ENCODE results near the gene AQP1.

AQP1 gene

GRCh38 chr7:30907527-30908267 is 4.0 kb upstream of the AQP1 start:
- no peak for DNase-seq

GRCh38 chr7:30908681-30909080 is 3.0 kb upstream of the AQP1 start:
- DNase-seq, result no peak

GRCh38 chr7:30909431-30909830 is 2.2 kb upstream of the AQP1 start:
- no peak for DNase-seq

GRCh38 chr7:30910411-30911073 is 1.1 kb upstream of the AQP1 start:
- DNase-seq, result no peak

GRCh38 chr7:30911133-30911532 is 520 bp upstream of the AQP1 start:
- DNase-seq, result no peak

- no peak for DNase-seq
Measured at GRCh38 chr7:30912021-30912730, 523 bp downstream of the AQP1 start.

GRCh38 chr7:30912731-30912985 is 1.0 kb downstream of the AQP1 start:
- no peak for DNase-seq

GRCh38 chr7:30912986-30913811 is 1.5 kb downstream of the AQP1 start:
- DNase-seq, result no peak

- no peak for DNase-seq
Measured at GRCh38 chr7:30913821-30914515, 2.3 kb downstream of the AQP1 start.

- DNase-seq, result no peak
Measured at GRCh38 chr7:30914596-30914995, 2.9 kb downstream of the AQP1 start.

GRCh38 chr7:30915005-30915601 is 3.5 kb downstream of the AQP1 start:
- DNase-seq, result no peak

- DNase-seq, result no peak
Measured at GRCh38 chr7:30915751-30916150, 4.1 kb downstream of the AQP1 start.

GRCh38 chr7:30916255-30916654 is 4.6 kb downstream of the AQP1 start:
- DNase-seq, result no peak

- no peak for DNase-seq
Measured at GRCh38 chr7:30916767-30917166, 5.1 kb downstream of the AQP1 start.

GRCh38 chr7:30917216-30917893 is 5.7 kb downstream of the AQP1 start:
- DNase-seq, result no peak

GRCh38 chr7:30918676-30919075 is 7.0 kb downstream of the AQP1 start:
- DNase-seq, result no peak

- peak; percentile 1 for DNase-seq
Measured at GRCh38 chr7:30920021-30920583, 8.4 kb downstream of the AQP1 start.

GRCh38 chr7:30920584-30921539 is 9.2 kb downstream of the AQP1 start:
- DNase-seq, result peak; percentile 1

GRCh38 chr7:30921540-30922401 is 10.1 kb downstream of the AQP1 start:
- DNase-seq, result peak; percentile 4
